Memory B cell (primary cell): ENCODE results near the gene NUS1.
"Not testable (repeated sequence)": the region's sequence is repeated elsewhere in the genome, so short reads cannot be mapped to it uniquely, and the experiment has no call there.

ENCODE experiments used
- ATAC-seq: fragments of 150-1000 bp; cut with Tn5 transposase; 2 replicates; pipeline ENCODE4 v1.10.0; 2021; ENCODE audit warnings: low read depth, mild to moderate bottlenecking, moderate library complexity
- DNase-seq, 2 donors: peaks; one replicate each; pipeline ENCODE4 v3.0.0; 2022; ENCODE audit warnings: low spot score in 2 of 2
- H3K27ac Mint-ChIP-seq: one replicate; pipeline ENCODE4 v1.8.0; 2022; ENCODE audit warnings: mild to moderate bottlenecking, moderate library complexity, mixed read lengths
- H3K27me3 Mint-ChIP-seq: one replicate; pipeline ENCODE4 v1.8.0; 2022; ENCODE audit warnings: mixed read lengths
- H3K36me3 Mint-ChIP-seq: one replicate; pipeline ENCODE4 v1.8.0; 2022; ENCODE audit warnings: mild to moderate bottlenecking, mixed read lengths
- H3K4me1 Mint-ChIP-seq: one replicate; pipeline ENCODE4 v1.8.0; 2022; ENCODE audit warnings: mixed read lengths
- H3K4me3 Mint-ChIP-seq: one replicate; pipeline ENCODE4 v1.8.0; 2022; ENCODE audit warnings: mild to moderate bottlenecking, moderate library complexity, mixed read lengths
- H3K9me3 Mint-ChIP-seq: one replicate; pipeline ENCODE4 v1.8.0; 2022; ENCODE audit warnings: mixed read lengths

Gene NUS1

GRCh38 chr6:117750675-117751074, 75.4 kb downstream of the NUS1 start:
- H3K4me3 Mint-ChIP-seq, H3K9me3 Mint-ChIP-seq, H3K27ac Mint-ChIP-seq, ATAC-seq, H3K4me1 Mint-ChIP-seq, H3K36me3 Mint-ChIP-seq, DNase-seq, H3K27me3 Mint-ChIP-seq: not testable (repeated sequence)
